Measurements from ENCODE around the gene BAK1.
"Not testable (repeated sequence)": the region's sequence is repeated elsewhere in the genome, so short reads cannot be mapped to it uniquely, and the experiment has no call there.

The BAK1 gene

DNA sequence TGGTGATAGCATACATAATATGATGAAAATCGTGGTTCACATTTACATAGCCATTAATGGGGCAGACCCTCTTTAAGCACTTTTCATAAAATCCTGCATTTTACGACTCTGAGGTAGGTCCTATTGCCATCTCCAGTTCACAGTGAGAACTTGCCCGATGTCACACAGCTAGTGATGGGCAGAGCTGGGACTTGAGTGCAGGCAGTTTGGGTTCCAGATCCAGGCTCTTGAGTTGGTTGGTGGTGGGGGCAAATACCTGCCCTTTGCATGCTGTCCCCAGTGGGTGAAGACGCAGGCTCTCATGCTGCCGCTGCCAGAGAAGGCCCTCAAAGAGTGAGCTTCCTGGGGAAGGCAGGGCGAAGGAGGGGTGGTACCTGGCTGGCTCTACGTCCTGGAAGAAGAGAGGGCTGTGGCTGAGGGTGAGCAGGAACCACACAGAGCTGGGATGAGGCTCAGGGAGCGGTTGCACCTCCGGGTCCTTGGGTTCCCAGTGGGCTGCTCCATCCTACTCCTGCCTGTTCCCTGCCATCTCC is 6.1 kb upstream of the BAK1 start:
- DNase-seq (ENCODE audit: low spot score): no peak

DNA sequence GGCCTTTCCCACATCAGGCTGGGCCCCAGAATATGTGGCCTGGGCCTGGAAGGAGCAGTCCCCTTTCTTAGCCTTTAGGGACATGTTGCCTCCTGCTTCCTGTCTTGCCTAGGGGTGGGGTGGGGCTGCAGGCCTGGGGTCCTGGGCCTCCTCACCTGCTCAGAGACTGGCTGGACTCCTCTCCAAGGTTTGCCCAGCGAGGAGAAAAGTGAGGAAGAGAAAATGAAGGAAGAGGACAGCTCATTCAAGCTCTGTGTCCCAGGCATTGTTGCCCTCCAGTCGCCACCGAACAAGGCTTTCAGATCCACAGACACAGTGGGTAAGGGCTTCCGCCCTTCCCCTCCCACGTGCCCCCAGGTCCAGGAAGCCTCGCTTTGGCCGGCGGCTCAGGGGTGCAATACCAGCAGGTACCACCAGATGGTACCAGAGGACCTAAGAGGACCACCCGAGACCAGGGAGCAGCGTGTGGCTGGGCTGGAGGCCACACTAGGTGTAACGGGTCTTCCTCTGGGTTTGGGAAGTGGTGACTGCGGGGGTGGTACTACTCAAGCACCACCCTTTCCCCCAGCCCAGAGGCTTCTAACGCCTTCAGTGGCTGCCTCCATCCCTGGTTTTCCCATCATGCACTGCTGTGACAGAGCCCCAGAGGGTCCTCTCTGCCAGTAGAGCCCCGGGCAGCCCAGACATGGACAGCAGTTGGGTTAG is 5.5 kb upstream of the BAK1 start:
- peak; percentile 72 for DNase-seq (ENCODE audit: low spot score)

DNA sequence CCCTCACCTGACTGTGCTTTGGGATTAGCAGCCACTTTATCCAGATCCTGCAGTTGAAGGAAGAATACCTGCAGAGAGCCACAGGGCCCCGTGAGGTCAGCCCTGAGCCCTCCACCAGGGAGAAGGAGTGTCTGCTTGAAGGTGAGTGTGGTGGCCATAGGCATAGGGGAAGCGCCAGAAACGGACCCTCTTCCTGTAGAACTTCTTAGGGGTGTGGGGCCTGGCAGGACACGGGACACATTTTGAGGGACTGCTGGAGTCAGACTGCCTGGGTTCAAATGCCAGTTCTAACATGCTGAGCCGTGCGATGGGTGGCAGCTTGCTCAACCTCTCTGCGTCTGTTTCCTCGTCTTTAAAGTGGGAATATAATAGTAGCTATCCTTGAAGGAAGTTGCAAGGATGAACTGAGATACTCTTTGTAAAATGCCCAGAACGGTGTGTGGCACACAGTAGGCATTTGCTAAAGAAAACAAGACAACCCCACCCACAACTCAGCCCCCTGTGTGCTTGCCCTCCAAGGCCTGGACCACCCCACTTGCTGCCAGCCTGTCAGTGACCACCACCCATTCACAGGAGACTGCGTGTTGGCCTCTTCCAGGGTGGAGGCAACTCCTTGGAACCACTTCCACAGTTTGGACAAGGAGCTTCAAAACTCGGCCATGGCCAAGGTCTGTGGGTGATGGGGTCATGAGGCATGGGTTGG is 4.8 kb upstream of the BAK1 start:
- no peak for DNase-seq (ENCODE audit: low spot score)

DNA sequence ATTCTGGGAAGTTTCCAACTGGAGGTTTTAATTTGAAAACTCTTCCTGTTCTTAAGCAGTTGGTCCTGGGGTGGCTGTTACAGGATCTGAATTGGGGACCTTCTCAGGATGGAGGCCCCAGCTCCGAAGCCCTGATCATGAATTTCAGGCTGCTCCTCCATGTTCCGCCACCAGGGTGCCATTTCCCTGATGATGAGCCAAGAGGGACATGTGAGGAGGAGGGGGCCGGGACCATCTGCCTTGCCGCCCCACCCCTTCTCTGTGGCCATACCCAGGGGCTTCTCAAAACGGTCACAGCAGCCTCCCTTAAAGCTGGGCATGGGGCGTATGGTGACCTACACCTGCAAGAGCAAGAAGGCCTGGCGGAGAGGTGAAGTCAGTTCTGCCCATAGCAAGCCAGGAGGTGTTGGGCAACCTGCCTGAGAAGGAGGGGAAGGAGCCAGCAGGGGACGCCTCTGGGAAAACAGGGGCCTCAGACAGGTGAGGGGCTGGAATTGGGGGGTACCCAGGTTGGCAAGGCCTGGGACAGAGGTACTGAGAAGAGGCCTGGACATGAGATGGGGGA is 3.6 kb upstream of the BAK1 start:
- DNase-seq (ENCODE audit: low spot score): peak; percentile 33

DNA sequence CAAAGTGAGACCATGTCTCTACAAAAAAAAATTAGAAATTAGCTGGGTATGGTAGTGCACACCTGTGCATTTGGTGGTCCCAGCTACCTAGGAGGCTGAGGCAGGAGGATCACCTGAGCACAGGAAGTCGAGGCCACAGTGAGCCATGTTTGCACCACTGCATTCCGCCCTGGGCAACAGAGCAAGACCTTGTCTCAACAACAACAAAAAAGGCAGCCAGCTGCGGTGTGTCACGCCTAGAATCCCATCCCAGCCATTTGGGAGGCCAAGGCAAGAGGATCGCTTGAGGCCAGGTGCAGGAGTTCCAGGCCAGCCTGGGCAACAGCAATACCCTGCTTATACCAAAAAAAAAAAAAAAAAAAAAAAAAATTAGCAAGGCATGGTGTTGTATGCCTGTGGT is 1.1 kb upstream of the BAK1 start:
- DNase-seq (ENCODE audit: low spot score): no peak

DNA sequence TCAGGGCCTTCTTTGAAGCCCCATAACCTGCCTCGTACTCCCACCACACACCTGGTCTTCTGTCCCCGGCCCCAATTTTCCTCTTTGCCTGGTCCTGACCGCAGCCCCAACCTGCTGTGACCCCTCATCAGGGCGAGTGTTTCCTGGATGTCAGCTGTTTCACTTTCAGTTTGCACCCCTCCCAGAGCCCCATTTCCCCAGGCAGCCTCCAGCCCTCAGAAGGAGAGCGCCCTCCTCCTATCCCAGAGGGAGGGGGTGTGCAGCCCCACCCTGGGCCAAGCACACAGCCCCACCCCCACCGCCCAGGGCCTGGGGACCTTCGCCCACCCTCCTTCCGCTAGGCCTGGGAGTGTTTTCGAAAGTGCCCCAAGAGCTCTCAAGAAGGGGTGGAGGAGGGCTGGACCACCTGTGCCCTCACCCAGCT is 1.5 kb downstream of the BAK1 start:
- DNase-seq (ENCODE audit: low spot score): no peak

DNA sequence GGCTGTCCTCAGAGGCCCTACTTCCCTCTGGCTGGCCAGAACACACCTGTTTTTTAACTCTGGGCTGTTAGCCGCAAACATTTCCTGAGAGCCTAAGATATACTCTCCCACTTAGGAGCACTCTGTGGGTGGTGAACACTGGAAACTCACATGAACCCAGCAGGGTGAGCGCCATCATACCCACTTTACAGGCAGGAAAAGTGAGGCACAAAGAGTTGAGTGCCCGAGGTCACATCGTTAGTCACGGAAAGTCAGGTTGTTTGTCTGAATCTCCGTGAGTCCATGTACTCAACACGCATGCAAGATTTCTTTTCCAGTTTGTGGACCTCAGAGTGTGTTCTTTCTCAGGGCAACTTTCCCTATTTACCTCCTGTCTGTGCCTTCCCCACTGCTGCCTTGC is 1.9 kb downstream of the BAK1 start:
- no peak for DNase-seq (ENCODE audit: low spot score)

DNA sequence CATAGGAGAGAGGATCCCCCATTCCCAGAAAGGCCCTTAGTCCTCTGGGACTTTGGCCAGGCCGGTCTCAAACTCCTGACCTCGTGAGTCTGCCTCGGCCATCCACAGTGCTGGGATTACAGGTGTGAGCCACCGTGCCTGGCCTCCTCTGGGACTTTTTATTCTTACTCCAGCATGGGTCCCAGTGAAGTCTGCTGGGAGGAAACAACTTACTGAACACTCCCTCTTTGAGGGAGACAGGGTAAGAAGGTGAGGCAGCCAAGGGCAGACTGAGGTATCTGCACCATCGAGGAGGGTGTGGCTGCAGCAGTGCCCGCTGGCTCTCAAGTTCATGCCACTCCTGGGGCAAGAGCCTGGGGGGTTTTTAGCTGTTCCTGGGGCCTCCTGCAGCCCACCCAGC is 2.4 kb downstream of the BAK1 start:
- no peak for DNase-seq (ENCODE audit: low spot score)

DNA sequence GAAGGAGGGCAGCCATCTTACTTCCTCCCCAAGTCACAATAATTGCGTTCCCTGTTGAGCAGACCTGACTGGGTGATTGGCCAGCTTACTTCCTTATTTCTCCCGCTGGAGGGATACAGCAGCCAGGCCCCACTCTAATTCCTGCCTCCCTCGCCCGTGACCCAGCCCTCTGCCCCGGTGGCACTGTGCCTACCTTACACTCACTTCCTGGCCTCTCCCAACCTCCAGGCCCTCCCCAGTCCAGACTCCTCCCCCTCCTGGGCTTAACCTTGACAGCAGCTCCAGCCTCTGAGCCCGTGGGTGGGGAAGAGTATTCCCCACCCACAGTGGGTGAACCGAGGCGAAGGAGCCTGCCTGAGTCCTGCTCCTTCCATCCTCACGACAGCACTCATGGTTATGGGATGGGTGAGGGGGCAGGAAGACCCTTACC is 3.0 kb downstream of the BAK1 start:
- DNase-seq (ENCODE audit: low spot score): no peak

DNA sequence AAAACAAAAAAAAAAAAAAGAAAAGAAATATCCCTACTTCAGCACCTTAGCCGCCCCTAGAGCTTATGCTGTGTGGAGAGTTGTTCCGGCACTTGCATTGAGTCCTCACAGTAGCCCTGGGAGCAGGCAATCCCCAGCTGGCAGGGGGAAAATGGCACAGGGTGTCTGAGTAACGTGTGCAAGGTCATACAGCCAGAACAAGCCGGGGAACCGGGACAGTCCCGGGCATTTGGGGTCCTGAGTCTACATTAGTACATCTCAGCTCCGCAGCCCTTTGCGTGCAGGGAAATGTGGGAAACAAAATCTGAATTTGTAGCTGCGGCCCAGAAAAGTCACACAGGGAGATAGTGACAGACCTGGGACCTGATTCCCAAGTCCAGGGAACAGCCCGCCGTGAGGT is 3.4 kb downstream of the BAK1 start:
- DNase-seq (ENCODE audit: low spot score): no peak

DNA sequence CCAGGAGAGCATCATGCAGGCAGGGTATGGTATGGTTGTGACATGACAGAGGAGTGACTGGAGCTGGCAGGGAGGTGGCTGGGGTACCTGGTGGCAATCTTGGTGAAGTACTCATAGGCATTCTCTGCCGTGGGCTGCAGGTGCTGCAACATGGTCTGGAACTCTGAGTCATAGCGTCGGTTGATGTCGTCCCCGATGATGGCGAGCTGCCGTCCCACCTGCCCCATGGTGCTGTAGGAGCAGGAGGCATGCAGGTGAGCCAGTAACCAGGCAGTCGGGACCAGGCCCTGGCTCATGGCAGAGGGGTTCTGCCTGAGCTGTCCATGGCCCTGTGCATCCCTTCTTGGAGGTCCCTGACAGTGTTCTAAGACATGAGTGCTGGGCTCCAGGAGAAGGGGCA is 4.9 kb downstream of the BAK1 start:
- no peak for DNase-seq (ENCODE audit: low spot score)

DNA sequence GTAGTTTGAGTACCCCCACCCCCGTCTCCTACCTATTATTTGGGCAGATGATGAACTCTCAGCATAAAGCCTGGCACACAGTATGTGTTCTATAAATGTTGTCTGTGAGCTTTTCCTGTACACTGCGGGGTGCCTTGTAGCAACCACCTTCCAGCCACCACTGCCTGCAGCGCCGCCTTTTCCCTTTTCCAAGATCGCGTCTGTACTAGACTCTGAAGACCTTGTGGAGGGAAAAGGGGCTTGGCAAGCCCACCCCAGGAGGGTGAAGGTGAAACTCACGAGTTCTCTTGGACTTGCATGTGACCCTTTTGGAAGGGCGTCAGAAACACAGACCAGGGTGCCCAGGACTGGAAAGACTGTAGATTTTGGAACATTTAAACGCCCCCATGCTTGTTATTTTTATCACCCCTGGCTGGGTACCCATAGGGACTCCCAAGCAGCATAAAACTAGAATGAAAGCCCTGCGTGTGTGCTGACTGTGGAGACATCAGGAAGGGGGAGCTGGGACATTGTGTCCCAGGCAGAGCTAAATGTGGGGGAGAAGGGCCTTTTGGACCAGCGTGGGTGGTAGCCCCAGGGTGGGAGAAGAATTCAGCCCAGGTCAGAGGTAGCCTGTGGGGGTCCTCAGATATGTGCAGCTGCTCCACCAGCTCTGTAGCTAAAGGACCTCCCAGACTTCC is 8.3 kb downstream of the BAK1 start:
- DNase-seq (ENCODE audit: low spot score): no peak

DNA sequence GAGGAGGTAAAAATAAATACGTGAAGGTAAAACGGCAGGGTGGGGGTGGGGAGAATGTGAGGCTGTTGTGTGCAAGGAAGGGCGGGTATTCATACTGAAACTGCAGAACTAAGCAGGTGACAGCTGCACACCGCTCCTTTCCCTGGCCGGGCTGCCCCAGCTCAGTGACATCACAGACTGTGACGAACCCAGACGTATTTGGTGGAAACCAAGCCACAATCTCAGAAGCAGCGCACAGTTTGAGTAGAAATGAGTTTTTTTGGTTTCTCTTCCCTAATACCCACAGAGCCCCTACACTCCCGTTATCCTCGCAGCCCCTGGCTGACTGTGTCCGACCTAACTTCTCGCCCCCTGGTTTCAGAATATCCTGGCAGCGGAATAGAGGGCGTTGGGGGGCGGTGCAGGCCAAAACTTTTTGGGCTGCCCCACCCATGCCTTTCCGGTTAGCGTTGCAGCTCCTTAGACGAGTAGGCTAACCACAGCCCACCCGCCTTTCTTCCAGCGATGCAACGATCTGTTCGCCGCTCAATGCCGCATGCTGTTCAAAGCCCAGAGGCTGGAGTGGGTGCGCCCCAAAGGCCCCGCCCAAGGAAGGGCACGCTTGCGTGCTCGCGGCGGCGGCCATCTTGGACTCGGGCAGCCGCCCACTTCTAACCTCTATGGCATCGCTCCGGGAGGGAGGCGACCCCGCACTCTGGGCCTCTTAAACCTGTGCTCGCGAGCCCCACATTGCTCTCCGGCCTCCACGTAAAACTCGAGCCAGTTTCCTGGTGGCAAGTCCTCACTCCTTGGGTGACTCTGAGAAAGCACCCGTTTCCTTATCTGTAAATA is 9.1 kb downstream of the BAK1 start:
- peak; percentile 69 for DNase-seq (ENCODE audit: low spot score)

DNA sequence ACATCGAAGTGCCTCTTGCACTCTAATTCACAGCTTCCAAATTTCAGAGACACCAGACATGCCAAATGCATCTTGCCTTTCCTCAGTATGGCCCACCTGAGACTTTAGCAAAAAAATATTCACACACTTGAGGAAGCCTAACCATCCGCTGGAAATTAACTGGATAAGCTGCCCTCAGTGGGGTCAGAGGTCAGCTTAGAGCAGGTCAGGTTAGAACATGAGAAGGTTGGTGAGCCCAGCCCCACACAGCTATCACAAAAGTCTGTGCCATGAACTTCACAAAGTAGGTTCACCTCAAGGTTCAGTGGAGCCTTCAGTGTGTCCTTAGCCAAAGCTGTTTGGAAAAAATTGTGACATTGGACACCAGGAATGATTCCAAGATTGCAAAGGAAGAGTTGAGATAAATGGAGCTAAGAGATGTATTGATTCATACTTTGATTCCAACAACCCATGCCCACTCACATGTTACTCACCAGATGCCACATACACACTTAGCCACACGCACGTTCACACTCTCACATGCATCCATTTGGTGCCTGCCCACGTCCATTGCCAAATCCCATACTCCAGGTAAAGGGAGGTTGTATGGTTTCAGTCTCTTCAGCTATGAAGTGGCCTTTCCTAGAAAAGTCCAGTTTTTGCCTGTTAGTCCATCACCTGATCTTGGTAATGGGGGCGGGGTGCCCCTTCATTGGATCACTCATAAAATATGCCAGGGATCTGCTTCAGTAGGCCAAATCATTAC is 11.1 kb downstream of the BAK1 start:
- no peak for DNase-seq (ENCODE audit: low spot score)

DNA sequence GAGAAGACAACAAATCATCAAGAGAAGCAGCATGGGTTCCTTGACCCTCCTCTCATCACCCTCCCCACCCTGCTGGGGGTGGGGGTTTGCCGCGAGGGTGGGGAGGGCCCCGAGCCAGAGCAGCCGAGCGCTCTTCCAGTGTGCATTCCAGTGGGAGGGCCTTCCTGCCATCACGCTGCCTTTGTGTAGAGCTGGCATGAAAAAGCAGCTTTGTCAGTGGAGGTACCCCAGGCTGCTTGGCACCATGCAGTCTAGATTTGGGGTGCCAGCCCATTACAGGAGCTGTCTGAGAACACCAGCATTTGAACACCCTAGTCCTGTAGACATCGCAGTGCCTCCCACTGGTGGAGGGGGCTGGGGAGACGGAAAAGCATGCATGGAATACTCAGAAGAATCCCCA is 12.2 kb downstream of the BAK1 start:
- DNase-seq (ENCODE audit: low spot score): no peak

DNA sequence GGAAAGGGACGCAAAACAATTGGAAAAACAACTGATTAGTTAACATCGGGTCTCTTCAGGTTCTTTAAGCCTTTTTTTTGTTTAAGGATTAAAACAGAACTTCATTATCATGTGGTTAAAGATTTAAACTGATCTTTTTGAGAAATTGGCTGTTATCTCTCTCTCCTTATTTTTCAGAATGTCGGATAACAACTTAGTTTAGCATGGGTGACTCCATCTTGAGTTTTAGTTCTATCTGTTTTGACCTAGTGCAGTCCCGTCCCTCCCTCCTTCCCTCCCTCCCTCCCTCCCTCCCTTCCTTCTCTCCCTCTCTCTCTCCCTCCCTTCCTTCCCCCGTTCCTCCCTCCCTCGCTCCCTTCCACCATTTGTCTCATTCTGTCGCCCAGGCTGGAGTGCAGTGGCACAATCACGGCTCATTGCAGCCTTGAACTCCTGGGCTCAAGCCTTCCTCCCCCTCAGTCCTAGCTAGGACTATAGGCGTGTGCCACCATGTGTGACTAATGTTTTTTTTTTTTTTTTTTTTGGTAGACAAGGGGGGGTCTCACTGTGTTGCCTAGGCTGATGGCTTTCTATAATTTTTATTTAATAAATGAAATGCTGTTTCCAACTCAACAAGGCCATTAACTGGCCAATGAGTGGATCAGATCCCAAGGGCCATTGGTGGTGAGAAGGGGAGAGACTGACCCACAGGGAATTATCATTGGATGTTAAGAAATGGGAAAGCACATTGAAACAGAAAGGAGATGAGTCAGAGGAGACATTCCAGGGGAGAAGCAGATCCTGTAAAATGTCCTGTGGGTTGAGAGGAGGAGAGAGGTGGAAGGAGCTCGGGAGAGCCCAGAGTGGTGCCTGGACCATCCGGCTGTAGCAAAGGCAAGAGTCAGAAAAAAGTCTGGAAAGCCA is 13.6 kb downstream of the BAK1 start:
- no peak for DNase-seq (ENCODE audit: low spot score)

DNA sequence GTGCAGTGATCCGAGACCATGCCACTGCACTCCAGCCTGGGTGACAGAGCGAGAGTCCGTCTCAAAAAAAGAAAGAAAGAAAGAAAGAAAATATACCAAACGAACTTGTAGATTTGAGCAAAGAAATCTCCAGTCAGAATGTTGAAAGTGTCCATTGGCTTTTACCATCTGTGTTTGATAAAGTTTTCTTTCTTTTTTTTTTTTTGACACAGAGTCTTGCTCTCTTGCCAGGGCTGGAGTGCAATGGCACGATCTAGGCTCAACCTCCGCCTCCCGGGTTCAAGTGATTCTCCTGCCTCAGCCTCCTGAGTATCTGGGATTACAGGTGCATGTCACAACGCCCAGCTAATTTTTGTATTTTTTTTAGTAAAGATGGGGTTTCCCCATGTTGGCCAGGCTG is 21.3 kb downstream of the BAK1 start:
- no peak for DNase-seq (ENCODE audit: low spot score)

DNA sequence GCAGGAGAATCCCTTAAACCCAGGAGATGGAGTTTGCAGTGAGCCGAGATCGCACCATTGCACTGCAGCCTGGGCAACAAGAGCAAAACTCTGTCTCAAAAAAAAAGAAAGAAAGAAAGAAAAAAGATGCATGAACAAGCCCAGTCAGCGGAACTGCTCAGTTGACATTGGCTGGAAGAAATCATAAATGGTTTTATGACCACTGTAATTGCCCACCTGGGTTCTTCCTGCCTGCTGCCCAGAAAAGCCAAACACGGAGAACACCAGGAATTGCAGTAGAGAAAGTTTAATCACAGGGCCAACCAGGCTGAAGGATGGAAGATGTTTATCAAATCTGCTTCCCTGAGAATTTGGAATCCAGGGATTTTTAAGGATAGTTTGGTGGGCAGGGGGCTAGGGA is 22.7 kb downstream of the BAK1 start:
- DNase-seq (ENCODE audit: low spot score): no peak

DNA sequence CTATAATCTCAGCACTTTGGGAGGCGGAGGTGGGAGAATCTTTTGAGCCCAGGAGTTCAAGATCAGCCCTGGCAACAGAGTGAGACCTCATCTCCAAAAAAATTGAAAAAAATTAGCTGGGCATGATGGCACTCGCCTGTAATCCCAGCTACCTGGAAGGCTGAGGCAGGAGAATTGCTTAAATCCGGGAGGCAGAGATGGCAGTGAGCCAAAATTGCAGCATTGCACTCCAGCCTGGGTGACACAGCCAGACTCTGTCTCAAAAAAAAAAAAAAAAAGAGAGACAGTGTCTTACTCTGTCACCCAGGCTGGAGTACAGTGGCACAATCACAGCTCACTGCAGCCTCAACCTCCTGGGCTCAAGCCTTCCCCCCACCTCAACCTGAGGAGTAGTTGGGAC is 27.2 kb downstream of the BAK1 start:
- DNase-seq (ENCODE audit: low spot score): not testable (repeated sequence)

DNA sequence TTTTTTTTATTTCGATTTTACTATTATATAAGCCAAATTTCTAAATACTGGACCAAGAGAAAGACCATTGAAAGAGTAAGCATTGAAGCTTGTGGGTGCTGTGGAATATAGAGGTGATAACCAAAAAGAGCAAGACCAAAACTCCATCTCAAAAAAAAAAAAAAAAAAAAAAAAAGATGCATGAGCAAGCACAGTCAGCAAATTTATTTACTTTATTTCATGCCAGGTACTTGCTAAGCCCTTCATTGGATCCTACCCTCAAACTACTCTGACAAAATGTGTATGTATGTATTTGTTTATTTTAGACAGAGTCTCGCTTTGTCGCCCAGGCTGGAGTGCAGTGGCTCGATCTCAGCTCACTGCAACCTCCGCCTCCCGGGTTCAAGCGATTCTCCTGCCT is 27.8 kb downstream of the BAK1 start:
- no peak for DNase-seq (ENCODE audit: low spot score)
